Measurements from ENCODE around the gene ISG20.
"Not testable (repeated sequence)": the region's sequence is repeated elsewhere in the genome, so short reads cannot be mapped to it uniquely, and the experiment has no call there.

The ISG20 gene

GRCh38 chr15:88624156-88624970 is 14.5 kb upstream of the ISG20 start:
- TF ChIP-seq ZNF274 (IDR thresholded peaks at IDR 0.05; ENCODE audit: low read depth, low read length) = no peak
- H3K4me3 ChIP-seq (ENCODE audit: low read length) = peak overlapping the region; percentile 94; the same call in 1 of the 2 replicates

GRCh38 chr15:88624971-88625490 is 13.8 kb upstream of the ISG20 start:
- no peak for TF ChIP-seq ZNF274 (IDR thresholded peaks at IDR 0.05; ENCODE audit: low read depth, low read length)
- no peak overlapping the region; the same call in 1 of the 2 replicates for H3K4me3 ChIP-seq (ENCODE audit: low read length)

- no peak overlapping the region for H3K4me3 ChIP-seq (ENCODE audit: low read length)
- no peak for TF ChIP-seq ZNF274 (IDR thresholded peaks at IDR 0.05; ENCODE audit: low read depth, low read length)
Measured at GRCh38 chr15:88625943-88626741, 12.7 kb upstream of the ISG20 start.

DNA sequence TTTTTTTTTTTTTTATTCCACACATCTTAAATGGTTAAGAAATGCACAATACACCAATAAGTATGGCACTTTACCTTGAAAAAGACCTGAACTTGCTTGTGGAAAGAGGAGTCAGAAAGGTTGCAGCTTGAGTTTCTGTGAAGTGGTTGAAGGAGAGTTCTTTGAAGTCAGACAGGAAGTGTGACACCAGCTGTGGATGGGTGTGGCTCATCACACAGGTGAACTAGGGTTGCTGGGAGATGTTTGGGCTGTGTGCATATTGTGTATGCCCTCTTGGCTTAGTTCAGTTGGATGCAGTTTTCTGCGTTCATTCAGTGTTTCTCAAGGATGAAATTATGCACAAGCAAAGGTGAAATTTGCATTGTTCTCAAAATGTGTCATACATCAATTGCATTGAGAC is 11.4 kb upstream of the ISG20 start:
- no peak for TF ChIP-seq ZNF274 (IDR thresholded peaks at IDR 0.05; ENCODE audit: low read depth, low read length)
- H3K4me3 ChIP-seq (ENCODE audit: low read length) = no peak overlapping the region

GRCh38 chr15:88628018-88628654 is 10.7 kb upstream of the ISG20 start:
- no peak overlapping the region for H3K4me3 ChIP-seq (ENCODE audit: low read length)
- no peak for TF ChIP-seq ZNF274 (IDR thresholded peaks at IDR 0.05; ENCODE audit: low read depth, low read length)

- no peak overlapping the region for H3K4me3 ChIP-seq (ENCODE audit: low read length)
- TF ChIP-seq ZNF274 (IDR thresholded peaks at IDR 0.05; ENCODE audit: low read depth, low read length) = no peak
Measured at GRCh38 chr15:88629071-88629470, 9.7 kb upstream of the ISG20 start.

GRCh38 chr15:88630141-88630721 is 8.6 kb upstream of the ISG20 start:
- no peak for TF ChIP-seq ZNF274 (IDR thresholded peaks at IDR 0.05; ENCODE audit: low read depth, low read length)
- H3K4me3 ChIP-seq (ENCODE audit: low read length) = no peak overlapping the region

GRCh38 chr15:88630798-88631463 is 7.9 kb upstream of the ISG20 start:
- no peak overlapping the region for H3K4me3 ChIP-seq (ENCODE audit: low read length)
- no peak for TF ChIP-seq ZNF274 (IDR thresholded peaks at IDR 0.05; ENCODE audit: low read depth, low read length)

DNA sequence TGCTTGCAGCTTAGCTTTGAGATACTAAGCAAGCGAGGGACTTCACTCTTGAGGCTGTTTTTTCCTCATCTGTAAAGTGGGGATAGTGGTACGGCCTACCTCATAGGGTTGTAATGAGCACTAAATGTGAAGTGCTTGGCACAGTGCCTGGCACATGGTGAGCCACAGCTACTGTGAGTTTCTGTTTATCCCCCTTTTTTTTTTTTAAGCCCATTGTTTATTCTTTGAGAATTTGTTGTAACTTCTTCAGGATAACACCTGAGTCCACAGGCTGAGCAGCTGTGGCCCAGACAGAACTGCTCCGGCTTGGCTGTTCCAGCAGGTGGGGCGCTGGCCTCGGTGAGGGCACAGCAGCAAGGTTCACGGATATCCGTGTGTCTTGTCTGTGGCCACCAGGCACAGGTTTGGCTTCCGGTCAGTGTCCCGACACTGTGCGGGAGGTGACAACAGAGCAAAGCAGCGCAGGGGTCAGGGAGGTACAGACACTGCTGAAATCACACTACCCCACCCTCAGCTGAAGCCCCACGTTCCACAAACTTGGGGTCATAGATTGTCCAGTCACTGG is 7.3 kb upstream of the ISG20 start:
- no peak for TF ChIP-seq ZNF274 (IDR thresholded peaks at IDR 0.05; ENCODE audit: low read depth, low read length)

DNA sequence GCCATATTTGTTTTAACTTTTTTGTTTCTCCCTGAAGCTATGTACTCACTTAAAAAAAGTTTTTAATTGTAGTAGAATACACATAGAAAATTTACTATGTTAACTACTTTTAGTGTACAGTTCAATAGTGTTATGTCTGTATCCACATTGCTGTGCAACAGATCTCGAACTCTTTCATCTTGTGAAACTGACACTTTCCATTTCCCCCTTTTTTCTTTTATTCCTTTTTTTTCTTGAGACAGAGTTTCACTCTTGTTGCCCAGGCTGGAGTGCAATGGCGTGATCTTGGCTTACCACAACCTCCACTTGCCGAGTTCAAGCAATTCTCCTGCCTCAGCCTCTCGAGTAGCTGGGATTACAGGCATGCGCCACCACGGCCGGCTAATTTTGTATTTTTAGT is 6.0 kb upstream of the ISG20 start:
- not testable (repeated sequence) for H3K4me3 ChIP-seq (ENCODE audit: low read length)

More for the DNA sequence above, 7.3 kb upstream of the ISG20 start:
- no peak overlapping the region for H3K4me3 ChIP-seq (ENCODE audit: low read length)

DNA sequence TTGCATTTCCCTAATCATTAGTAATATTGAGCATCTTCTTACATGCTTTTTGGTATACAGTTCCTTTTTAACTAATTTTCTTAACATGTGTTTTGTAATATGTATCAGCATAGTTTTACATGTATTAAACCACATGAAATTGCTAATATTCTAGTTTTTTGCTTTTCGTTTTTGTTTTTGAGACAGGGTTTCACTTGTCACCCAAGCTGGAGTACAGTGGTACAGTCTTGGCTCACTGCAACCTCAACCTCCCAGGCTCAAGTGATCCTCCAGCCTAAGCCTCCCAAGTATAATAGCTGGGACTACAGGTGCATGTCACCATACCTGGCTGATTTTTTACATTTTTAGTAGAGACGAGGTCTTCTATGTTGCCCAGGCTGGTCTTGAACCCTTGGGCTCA is 4.4 kb upstream of the ISG20 start:
- TF ChIP-seq ZNF274 (IDR thresholded peaks at IDR 0.05; ENCODE audit: low read depth, low read length) = no peak
- no peak overlapping the region for H3K4me3 ChIP-seq (ENCODE audit: low read length)

GRCh38 chr15:88635318-88635717 is 3.5 kb upstream of the ISG20 start:
- no peak for TF ChIP-seq ZNF274 (IDR thresholded peaks at IDR 0.05; ENCODE audit: low read depth, low read length)
- H3K4me3 ChIP-seq (ENCODE audit: low read length) = no peak overlapping the region

DNA sequence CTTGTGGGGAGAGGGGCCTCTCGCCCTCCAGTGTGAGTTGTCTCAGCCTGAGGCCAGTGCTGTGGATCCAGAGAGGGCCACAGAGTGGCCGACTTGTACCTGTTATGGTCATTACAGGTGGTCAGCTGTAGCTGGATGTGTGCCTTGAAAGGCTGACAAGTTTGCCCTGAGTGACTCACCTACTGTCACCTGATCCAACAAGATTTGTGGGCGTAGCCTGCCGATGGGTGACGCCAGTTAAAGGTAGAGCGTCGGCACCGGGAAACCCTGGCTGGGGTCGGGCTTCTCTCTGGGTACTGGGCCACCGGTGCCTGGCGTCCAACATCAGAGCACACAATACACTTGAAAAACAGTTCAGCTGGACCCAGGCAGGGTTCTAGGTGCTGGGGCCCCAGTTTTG is 2.8 kb upstream of the ISG20 start:
- H3K4me3 ChIP-seq (ENCODE audit: low read length) = no peak overlapping the region; the same call in 1 of the 2 replicates
- TF ChIP-seq ZNF274 (IDR thresholded peaks at IDR 0.05; ENCODE audit: low read depth, low read length) = no peak

All from GM08714 (cell line).